ENCODE data around the gene NNAT.

Gene NNAT

GRCh38 chr20:37477041-37477440, 44.0 kb upstream of the NNAT start:
- H2AFZ ChIP-seq (ENCODE audit: low read length), result no peak overlapping the region
- TF ChIP-seq EZH2 (IDR thresholded peaks at IDR 0.05; ENCODE audit: borderline replicate concordance, low read length), result no peak
- no peak for TF ChIP-seq CTCF (IDR thresholded peaks at IDR 0.05; ENCODE audit: low read length)
- no peak overlapping the region for H3K4me2 ChIP-seq (ENCODE audit: low read length)
- no peaks in the 10 kb centered on the region for H4K20me1 ChIP-seq (ENCODE audit: insufficient read depth, low read length)
- no peaks in the 10 kb centered on the region for H3K9me2 ChIP-seq (ENCODE audit: low read depth, low read length)
- H3K79me2 ChIP-seq (ENCODE audit: insufficient read depth, low read length), result no peaks in the 10 kb centered on the region
- no peaks in the 10 kb centered on the region for H3K9me3 ChIP-seq (ENCODE audit: low read length)
- H3K4me1 ChIP-seq (ENCODE audit: insufficient read depth, low read length, severe bottlenecking), result no peaks in the 10 kb centered on the region
- no peak overlapping the region for H3K9ac ChIP-seq (ENCODE audit: low read length)
- no peaks in the 10 kb centered on the region for H3K36me3 ChIP-seq (ENCODE audit: insufficient read depth, low read length)
- H3K27me3 ChIP-seq (ENCODE audit: insufficient read depth, low read length), result no peaks in the 10 kb centered on the region; the same call in 1 of the 2 replicates
- H3K4me3 ChIP-seq (ENCODE audit: low read depth, low read length, poor library complexity, severe bottlenecking), result no peak overlapping the region
- H3K27ac ChIP-seq (ENCODE audit: low read depth, low read length, poor library complexity, severe bottlenecking), result no peak overlapping the region
- no peaks in the 10 kb centered on the region for H3F3A ChIP-seq (ENCODE audit: insufficient read depth, low read length)

- Histone ChIP-seq H2AFZ (ENCODE audit: low read length) (no peak overlapping the region), H3F3A (ENCODE audit: insufficient read depth, low read length) (no peaks in the 10 kb centered on the region), H3K27ac (ENCODE audit: low read depth, low read length, poor library complexity, severe bottlenecking) (no peak overlapping the region), H3K9ac (ENCODE audit: low read length) (no peak overlapping the region), H3K79me2 (ENCODE audit: insufficient read depth, low read length) (no peaks in the 10 kb centered on the region), H3K9me3 (ENCODE audit: low read length) (no peaks in the 10 kb centered on the region), H4K20me1 (ENCODE audit: insufficient read depth, low read length) (no peaks in the 10 kb centered on the region), H3K36me3 (ENCODE audit: insufficient read depth, low read length) (no peaks in the 10 kb centered on the region), H3K4me3 (ENCODE audit: low read depth, low read length, poor library complexity, severe bottlenecking) (no peak overlapping the region), H3K4me2 (ENCODE audit: low read length) (no peak overlapping the region), H3K9me2 (ENCODE audit: low read depth, low read length) (no peaks in the 10 kb centered on the region), H3K27me3 (ENCODE audit: insufficient read depth, low read length) (no peaks in the 10 kb centered on the region; the same call in 1 of the 2 replicates), H3K4me1 (ENCODE audit: insufficient read depth, low read length, severe bottlenecking) (no peaks in the 10 kb centered on the region)
- TF ChIP-seq CTCF (IDR thresholded peaks at IDR 0.05; ENCODE audit: low read length) (no peak), EZH2 (IDR thresholded peaks at IDR 0.05; ENCODE audit: borderline replicate concordance, low read length) (no peak)
These were observed 41.8 kb upstream of the NNAT start for GRCh38 chr20:37479266-37479665.

GRCh38 chr20:37479925-37480691, 40.9 kb upstream of the NNAT start:
- no peaks in the 10 kb centered on the region; the same call in 1 of the 2 replicates for H3K27me3 ChIP-seq (ENCODE audit: insufficient read depth, low read length)
- no peak for TF ChIP-seq EZH2 (IDR thresholded peaks at IDR 0.05; ENCODE audit: borderline replicate concordance, low read length)
- no peak for TF ChIP-seq CTCF (IDR thresholded peaks at IDR 0.05; ENCODE audit: low read length)

More at GRCh38 chr20:37479925-37480691, 40.9 kb upstream of the NNAT start:
- no peaks in the 10 kb centered on the region for H4K20me1 ChIP-seq (ENCODE audit: insufficient read depth, low read length)
- H3K4me1 ChIP-seq (ENCODE audit: insufficient read depth, low read length, severe bottlenecking), result no peaks in the 10 kb centered on the region
- no peaks in the 10 kb centered on the region for H3F3A ChIP-seq (ENCODE audit: insufficient read depth, low read length)
- no peaks in the 10 kb centered on the region for H3K36me3 ChIP-seq (ENCODE audit: insufficient read depth, low read length)
- no peak overlapping the region for H3K9ac ChIP-seq (ENCODE audit: low read length)
- H3K9me2 ChIP-seq (ENCODE audit: low read depth, low read length), result no peaks in the 10 kb centered on the region
- H3K79me2 ChIP-seq (ENCODE audit: insufficient read depth, low read length), result no peaks in the 10 kb centered on the region
- H3K27ac ChIP-seq (ENCODE audit: low read depth, low read length, poor library complexity, severe bottlenecking), result no peak overlapping the region
- no peak overlapping the region for H3K4me2 ChIP-seq (ENCODE audit: low read length)
- H3K9me3 ChIP-seq (ENCODE audit: low read length), result no peaks in the 10 kb centered on the region
- no peak overlapping the region for H3K4me3 ChIP-seq (ENCODE audit: low read depth, low read length, poor library complexity, severe bottlenecking)
- H2AFZ ChIP-seq (ENCODE audit: low read length), result no peak overlapping the region

All from OCI-LY1 (cell line).